DMS114 treated with DMSO at 0.1 percent for 48 hours (cell line): ENCODE measurements around the gene TUBB2A.
A peak's percentile ranks its signal among the peaks of the same experiment; 100 is the strongest.
"Not testable (repeated sequence)": the region's sequence is repeated elsewhere in the genome, so short reads cannot be mapped to it uniquely, and the experiment has no call there.

ENCODE experiments used
- DNase-seq: peaks from one replicate; lab custom pipeline; 2025; ENCODE audit not compliant: unreplicated experiment; lab: John Stamatoyannopoulos, UW

TUBB2A gene

DNA sequence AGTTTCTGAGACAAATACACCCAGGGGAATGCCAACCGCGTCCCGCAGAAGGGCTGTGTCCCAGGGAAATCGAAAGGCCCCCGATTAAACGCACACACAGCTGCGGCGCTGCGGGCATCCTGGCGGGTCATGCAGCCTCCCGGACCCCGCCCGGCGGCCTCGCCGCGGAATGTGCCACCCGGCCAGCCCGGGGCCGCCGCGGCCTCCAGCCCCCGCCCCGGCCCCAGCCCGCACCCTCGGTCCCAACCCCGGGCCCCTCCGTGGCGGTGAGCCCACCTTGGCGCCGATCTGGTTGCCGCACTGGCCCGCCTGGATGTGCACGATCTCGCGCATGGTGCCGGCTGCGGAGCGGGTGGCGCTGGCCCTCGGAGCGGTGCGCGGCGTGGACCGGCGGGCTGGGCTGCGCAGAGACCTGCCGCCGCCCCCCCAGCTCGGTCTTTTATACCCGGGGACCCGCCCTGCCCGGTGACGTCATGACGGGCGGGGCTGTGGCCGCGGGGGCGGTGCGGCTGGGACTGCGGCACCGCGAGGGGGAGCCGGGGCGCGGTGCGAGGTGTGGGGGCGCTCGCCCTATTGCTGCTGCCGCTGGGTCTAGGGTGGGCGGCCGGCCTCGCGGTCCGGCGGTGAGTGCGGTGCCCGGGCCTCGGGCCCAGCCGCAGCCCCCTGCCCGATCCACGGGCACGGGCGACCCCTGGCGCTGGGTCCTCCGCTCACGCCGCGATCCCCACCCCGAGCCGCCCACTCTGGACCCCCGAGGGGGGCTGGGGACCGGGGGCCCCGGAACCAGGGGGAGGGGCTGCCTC, at the start of gene TUBB2A:
Gene TUBB2A (minus strand): TSS at position 414 of the 803 bp plus-strand sequence. CDS start 81 bp downstream, at position 333.
- DNase-seq: peak; percentile 39

DNA sequence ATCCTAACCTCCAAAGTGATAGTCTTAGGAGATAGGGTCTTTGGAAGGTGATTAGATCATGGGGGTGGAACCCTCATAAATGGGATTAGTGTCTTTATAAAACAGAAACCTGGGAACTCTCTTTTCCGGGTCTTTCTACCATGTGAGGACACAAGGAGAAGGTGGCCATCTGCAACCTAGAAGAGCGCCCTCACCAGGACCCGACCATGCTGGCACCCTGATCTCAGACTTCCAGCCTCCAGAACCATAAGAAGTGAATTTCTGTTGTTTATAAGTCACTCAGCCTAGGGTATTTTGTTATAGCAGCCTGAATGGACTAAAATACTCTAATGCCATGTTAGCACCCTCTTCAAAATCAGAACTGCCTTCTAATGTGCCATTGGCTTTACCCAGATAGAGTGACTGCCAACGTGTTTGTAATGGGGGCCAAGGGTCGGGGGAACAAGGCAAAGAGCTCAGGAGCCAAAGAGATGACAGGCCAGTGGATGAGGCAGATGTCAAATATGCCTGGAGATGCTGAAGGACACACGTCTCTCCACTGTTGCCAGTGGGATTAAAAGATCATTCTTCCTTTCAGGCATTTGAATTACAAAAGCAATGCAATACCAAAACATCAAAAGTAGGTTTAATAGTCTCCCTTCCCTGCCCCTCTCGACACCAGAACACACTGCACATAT, 49.1 kb upstream of the TUBB2A start:
- no peak for DNase-seq

DNA sequence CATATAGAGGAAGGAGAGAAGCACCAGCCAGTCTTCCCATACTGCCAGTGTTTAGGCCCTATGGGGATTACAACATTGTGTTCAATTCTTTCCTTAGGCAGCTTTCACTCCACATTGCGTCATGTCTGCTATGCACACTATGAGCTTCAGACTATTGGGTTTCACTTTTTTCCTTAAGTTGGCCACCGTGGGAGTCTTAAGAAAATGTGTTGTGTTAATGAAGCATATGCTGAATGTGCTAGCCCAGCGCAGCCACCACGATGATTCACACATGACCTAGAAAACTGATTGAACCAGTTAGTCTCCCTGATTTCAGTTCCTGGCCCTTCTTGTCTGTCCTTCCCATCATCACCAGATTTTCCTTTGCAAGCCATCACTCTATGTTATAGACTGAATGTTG, 48.6 kb upstream of the TUBB2A start:
- no peak for DNase-seq

DNA sequence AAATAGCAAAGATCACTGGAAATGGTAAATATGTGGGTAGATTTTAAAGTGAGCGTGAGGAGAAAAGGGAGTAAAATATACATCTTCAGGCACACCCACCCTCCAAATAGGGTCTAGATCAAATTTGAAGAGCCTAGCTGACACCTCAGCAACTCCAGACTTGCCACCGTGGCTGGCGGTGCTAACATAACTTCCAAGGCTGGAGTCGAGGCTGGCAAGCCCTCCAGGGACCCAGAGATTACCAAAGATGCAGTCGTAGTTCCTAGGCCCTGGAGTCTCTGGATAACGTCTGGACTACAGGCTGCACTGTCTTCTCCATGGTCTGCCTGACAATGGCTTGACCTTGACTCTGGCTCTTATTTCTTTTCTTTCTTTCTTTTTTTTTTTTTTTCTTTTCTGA, 47.6 kb upstream of the TUBB2A start:
- DNase-seq: no peak

DNA sequence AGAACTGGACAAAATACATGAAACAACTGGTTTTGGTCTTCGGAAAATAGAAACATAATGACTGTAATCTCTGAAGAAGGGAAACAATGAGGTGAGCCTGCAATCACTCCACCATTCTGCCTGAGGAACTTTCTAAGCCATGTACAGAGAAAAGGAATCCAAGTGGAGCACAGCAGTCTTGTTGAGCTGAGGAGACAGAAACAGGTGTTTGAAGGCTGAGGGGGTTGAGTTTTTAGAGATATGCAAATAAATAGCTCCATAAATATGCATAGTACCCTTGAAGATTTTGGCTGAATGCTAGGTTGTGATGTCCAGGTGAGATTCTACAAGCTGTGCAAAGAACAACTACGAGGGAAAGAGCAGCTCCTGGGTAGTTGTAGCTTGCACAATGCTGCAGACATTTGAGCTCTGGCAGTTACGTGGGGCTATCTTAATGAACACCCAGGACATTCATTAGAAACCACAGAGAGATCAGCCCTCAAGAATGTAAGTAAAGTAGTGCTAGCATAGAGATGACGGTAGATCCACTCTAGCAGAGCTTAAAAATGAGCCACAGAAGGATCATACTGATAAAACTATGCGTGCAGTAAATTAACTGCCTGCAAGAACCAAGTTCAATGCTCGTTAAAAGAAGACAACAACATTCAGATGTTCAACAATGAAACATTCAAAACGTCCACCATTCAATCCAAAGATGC, 45.8 kb upstream of the TUBB2A start:
- DNase-seq: no peak

DNA sequence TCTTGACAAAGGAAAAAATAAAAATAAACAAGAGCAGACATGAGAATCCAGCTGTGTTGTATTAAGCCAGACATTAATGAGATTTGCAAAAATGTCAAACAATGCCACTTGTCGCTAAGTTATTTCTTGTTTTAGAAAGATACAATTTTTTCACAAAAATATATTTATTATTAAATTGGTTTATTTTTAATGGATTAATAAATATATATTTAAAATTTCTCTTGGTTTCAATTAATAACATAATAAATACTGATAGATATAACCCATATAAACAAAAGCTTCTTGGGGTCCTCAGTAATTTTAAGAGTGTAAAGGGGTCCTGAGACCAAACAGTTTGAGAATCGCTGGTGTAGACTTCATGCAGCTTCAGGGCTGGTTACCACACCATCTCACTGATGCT, 44.0 kb upstream of the TUBB2A start:
- DNase-seq: no peak

DNA sequence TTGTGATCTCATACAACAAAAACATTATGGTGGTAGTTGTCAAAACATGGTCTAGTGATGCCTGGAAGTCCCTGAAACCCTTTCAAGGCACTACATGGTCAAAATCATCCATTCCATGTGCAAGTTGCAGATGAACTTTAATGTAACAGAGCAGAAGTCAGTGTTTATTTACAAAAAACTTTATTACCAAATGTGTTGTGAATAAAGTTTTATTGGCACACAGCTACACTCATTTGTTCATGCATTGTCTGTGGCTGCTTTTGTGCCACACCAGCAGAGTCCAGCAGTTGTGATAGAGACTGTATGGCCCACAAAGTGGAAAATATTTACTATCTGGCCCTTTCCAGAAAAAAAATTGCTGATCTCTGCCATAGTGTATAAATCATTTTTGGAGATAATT, 43.3 kb upstream of the TUBB2A start:
- no peak for DNase-seq

DNA sequence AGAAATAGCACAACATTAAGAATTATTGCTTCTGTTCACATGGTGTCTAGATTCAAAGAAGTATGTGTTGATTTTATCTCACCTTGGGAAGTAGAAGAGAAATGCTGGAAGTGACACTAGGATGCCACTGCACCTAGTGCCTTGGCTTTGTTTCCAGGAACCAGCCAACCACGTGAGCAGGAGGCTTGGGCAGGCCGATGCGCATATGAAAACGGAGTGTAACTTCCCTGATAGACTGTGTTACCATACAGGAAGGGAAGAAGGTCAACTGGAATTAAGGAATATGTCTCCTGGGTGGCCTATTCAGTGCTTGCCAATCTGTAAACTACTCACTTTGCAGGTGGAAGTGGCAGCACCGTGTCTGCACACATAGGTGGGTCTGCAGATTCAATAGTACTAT, 42.0 kb upstream of the TUBB2A start:
- no peak for DNase-seq

DNA sequence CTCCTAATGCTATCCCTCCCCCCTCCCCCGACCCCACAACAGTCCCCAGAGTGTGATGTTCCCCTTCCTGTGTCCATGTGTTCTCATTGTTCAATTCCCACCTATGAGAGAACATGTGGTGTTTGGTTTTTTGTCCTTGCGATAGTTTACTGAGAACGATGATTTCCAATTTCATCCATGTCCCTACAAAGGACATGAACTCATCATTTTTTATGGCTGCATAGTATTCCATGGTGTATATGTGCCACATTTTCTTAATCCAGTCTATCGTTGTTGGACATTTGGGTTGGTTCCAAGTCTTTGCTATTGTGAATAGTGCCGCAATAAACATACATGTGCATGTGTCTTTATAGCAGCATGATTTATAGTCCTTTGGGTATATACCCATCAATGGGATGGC, 40.4 kb upstream of the TUBB2A start:
- not testable (repeated sequence) for DNase-seq

DNA sequence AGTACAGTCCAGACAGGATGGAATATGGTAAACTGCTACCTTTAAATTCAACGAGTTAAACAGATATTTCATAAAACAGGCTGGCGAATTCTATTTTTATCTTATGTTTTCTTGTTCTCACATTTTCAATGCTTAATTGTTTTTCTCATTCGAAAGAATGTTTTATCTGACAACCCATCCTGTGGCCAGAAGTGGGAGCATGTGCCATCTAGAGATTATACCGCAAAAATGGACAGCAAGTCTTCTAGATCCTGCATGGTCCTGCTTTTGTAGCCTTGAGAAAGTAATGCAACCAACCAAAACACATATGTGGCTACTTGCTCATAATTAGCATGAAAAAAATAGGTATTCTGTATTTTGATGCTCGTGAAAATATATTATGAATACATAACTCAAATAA, 39.4 kb upstream of the TUBB2A start:
- DNase-seq: no peak

DNA sequence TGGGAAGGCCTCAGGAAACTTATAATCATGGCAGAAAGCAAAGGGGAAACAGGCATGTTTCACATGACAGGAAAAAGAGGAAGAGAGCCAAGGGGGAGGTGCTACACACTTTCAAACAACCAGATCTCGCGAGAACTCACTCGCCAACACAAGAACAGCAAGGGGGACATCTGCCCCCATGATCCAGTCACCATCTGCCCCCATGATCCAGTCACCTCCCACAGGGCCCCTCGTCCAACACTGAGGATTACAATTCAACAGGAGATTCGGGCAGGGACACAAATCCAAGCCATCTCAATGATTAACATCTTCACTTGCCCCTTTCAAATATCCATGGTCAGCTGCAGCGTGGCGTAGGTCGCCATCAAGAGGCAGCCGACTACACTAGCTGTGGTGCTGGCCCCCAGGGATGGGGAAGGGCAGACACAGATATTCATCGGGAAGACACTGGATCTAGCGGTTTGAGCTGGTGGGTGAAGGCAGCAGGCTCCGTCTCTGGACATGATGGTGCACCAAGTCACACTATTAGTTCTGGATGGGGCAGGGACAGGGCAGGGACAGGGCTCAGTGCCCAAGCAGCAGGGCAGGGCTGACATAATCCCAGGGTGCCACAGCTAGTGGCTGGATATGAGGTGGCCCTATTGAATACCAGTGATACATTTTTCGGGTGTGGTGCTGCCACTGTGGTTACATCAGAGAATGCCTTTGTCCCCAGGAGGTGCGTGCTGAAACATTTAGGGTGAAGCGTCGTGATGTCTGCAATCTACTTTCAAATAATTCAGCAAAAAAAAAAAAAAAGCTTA, 38.6 kb upstream of the TUBB2A start:
- DNase-seq: no peak

DNA sequence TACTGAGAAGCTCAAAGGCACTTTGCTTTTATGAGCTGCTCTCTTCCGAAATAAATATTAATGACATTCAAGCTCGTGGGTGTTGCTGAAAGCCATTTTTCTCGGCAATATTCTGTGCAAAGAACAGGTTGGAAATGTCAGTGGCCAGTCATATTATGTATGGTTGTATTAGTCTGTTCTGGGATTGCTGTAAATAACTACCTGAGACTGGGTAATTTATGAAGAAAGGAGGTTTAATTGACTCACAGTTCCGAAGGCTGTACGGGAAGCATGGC, 38.0 kb upstream of the TUBB2A start:
- DNase-seq: no peak

DNA sequence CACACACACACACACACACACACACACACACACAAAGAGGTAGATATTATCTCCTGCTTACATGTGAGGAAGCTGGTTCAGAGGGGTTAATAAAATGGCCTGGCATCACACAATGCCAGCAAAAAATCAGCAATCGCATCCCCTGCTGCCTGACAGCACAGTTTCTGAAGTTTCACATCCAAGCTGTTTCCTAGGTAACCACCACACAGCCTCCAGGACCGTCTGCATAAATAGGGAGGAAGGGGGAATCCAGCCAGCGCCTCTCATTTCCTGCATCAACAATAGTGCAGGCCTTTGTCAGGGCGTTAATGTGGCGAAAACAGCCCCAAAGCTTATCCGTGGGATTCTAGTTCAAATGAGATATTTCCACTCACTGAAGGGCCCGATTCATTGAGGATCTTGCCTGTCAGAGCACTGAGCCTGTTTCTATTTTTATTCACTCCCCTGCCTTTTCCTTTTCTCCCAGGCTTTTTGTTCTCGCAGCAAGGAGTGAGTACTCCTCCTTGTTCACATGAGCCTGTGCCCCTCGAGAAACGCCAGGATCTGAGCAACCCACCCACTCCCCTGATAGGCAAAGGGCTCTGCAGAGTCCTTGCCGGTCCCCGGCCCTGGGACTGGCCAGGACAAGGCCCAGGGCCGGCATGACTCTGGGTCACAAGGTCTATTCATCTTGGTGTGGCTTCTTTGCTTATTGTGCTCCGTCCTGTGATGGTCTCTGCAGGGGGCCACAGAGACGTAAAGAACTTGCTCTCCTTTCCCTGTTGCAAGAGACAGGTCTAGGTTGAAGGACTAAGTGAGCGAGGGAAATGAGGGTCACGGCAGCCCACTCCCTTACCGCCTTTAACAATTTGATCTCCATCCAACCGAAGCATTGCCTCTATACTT, 37.4 kb upstream of the TUBB2A start:
- DNase-seq: no peak

DNA sequence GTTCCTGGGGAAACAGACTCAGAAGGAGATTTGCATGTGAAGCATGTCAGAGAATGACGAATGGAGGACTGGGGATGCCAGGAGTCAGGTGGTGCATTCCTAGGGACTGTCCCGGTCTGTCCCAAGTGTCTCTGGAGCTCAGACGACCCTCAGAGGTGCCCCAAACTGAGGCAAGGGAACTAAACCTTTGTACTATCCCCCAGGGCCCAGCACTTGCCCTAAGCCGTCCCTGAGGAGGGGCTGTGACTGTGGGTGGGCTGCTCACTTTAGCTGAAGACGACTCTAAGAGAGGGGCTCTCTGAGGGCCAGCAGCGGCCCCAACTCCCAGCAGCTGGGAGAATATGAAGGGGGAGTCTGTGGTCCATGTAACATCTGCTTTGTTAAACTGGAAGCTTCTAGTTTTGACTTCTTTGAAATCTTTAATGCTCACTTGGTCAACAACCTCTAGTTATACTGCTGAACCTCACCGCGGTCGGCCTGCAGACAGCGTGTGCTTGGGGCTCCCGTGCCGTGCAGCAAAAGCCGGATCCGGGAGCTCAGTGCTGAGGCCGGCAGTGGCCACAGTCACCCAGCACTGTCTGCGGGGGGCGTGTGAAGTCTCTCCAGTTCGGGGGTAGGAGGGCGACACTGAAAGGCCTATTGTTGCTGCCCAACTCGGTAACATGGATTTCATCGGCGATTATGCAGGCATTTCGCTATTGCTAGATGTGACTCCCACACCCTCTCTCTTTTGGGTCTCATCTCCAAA, 35.9 kb upstream of the TUBB2A start:
- no peak for DNase-seq

DNA sequence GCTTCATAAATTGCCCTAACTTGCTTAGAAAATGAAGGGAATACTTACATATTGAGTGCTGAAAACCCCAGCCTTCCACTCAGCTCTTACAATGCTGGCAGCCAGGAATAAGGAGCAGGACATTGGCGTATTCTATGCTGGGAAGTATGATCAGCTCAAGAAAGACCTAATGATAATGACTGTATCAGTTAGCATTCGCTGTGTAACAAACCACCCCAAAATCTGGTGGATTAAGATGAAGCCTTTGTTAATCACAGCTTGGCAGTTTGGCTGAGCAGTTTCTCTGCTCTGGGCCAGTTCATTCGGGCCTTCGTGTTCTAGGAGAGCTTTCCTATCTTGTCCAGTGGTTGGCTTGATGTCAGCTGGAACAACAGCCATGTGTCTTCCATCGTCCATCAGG, 33.4 kb upstream of the TUBB2A start:
- no peak for DNase-seq

DNA sequence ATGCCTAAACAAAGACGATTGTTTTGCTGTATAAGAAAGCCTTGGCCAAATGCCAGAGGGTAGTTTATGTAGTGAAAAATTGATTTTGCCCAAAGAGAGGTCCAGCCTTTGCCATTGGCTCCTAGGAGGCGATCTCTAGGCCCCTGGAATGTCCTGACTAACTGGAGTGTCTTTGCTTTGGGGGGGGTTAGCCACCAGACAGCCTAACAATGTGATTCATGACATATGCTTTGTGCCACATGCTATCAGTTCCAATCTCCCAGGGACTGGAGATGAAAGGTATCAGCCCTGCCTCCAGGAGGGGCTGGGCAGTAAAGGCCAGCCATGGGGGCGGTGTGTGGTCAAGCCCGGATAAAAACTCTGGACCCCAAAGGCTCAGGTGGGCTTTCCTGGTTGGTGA, 32.7 kb upstream of the TUBB2A start:
- DNase-seq: no peak

DNA sequence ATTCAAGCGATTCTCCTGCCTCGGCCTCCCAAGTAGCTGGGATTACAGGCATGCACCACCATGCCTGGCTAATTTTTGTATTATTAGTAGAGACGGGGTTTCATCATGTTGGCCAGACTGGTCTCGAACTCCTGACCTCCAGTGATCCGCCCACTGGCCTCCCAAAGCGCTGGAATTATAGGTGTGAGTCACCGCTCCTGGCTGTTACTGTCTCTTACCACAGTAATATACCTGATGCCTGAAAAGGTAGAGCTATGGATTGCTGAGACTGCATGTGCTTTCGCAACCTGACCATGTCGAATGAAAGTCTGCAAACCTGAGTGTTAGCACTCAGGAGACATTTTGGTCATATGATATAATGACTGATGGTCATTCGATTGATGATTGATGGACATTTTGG, 31.8 kb upstream of the TUBB2A start:
- not testable (repeated sequence) for DNase-seq

DNA sequence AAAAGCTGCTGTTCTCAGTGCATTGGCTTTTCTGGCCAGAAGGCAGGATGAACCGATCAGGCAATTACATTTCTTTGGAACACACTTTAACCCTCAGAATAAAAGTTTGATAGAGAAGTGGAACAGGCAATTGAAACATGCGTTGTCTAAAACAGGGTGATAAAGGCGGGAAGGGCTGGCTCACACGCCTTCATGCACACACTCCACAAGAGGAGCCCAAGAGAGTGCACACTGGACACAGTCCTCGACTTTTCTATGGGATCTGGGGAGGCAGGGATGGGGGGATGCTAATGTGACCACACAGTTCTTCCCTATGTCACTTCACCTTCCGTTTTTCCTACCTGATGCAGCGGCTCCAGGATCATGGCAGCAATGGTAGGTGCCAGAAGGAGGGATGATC, 30.9 kb upstream of the TUBB2A start:
- DNase-seq: no peak

DNA sequence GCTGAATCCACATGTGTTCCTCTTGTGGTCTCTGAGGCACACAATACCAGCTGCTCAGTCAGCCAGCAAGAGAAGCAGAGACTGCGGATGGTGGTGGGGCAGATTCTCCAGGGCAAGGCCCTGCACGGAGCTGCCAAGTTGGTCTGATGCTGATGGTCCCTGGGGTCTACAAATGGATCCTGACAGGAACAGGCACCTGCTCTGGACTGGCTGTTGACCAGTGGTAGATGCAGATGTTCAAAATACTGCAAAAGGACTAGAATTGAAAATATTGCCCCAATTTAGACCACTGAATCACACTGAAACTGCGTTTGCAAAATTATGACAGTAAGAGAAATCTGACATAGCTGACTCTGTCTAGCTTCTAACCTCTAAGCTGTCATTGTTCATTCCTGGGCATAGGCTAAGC, 29.6 kb upstream of the TUBB2A start:
- no peak for DNase-seq

DNA sequence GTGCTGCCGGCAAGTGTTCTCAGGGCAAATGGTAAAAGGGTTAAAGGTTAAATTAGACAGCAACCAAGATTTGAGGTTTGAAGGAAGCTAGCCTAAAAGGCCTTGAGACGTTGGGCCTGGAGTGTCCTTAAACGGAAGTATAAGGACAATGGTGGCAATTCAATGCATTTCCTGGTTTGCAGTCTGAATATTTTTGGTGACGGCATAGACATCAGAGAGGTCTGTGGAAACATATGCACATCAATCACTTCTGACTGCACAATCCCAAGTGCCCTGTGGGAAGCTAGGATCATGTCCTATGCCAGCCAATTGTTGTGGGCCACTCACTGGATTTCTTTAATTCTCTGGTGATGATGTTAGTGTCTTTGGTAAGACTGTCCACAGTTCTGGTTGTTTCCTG, 25.7 kb upstream of the TUBB2A start:
- DNase-seq: no peak
